ENCODE measurements around the gene C3orf80.
"Not testable (repeated sequence)": the region's sequence is repeated elsewhere in the genome, so short reads cannot be mapped to it uniquely, and the experiment has no call there.

GRCh38 chr3:160179403-160179802 lies 45.8 kb upstream of the C3orf80 start:
- not testable (repeated sequence) for TF ChIP-seq CEBPB (IDR thresholded peaks at IDR 0.05; ENCODE audit: low read depth); EGR1 (IDR thresholded peaks at IDR 0.05; ENCODE audit: low read depth); EZH2 (IDR thresholded peaks at IDR 0.05); CTCF (IDR thresholded peaks at IDR 0.05 in 2 of 3, conservative IDR thresholded peaks at IDR 0.05 in 1 of 3; ENCODE audit: borderline replicate concordance in 1 of 3, insufficient read depth in 1 of 3, low read depth in 2 of 3, low read length in 2 of 3); MAX (IDR thresholded peaks at IDR 0.05); POLR2AphosphoS5 (IDR thresholded peaks at IDR 0.05; ENCODE audit: low read depth, low read length); ZNF274 (IDR thresholded peaks at IDR 0.05; ENCODE audit: low read depth, low read length); RAD21 (IDR thresholded peaks at IDR 0.05; ENCODE audit: low read depth)

All from HCT116 (cell line).